Colonic mucosa (tissue), 4 donors: ENCODE results near the gene VAV2. TPM values are rescaled to one million over a fixed set of nuclear protein-coding genes. Genes with fewer than 3 reads are reported as not detected.

Source experiments
- DNase-seq: peaks from one replicate; pipeline ENCODE4 v3.0.0-alpha.2; 2020
- H3K27ac ChIP-seq: fragments of 200-600 bp; one replicate; pipeline ENCODE4 v1.8.0; 2021
- H3K27me3 ChIP-seq: fragments of 200-600 bp; one replicate; pipeline ENCODE4 v1.8.0; 2021
- H3K36me3 ChIP-seq: fragments of 200-600 bp; one replicate; pipeline ENCODE4 v1.8.0; 2021
- H3K4me1 ChIP-seq: fragments of 200-600 bp; one replicate; pipeline ENCODE4 v1.8.0; 2021; ENCODE audit warnings: mild to moderate bottlenecking
- H3K4me3 ChIP-seq: fragments of 200-600 bp; one replicate; pipeline ENCODE4 v1.8.0; 2021
- H3K9ac ChIP-seq, 2 donors: one replicate each; pipeline ENCODE4 v1.7.0; 2013; ENCODE audit warnings: control low read depth in 2 of 2, low read depth in 2 of 2, low read length in 2 of 2
- H3K9me3 ChIP-seq: fragments of 200-600 bp; one replicate; pipeline ENCODE4 v1.8.0; 2021
- CTCF ChIP-seq: fragments of 200-600 bp; IDR thresholded peaks from one replicate; pipeline ENCODE4 v1.8.0; 2022; ENCODE audit warnings: antibody characterized with exemption, mild to moderate bottlenecking
- intact Hi-C: fragments of 100-400 bp; cut with DNase I; formaldehyde crosslinking; loops from one replicate; pipeline ENCODE4 v1.14.1; 2022
- total RNA-seq, 2 donors: library from RNA; stranded (reverse); fragmentation: NEBNext Ultra II Directional in 1 of 2; extraction: Animal tissue kit (Norgen Biotek cat#: 25700) in 1 of 2; gene quantifications; one replicate each; pipeline ENCODE4 v1.2.1, GENCODE V29; 2021
- donor health status: healthy.
- donor health status: DM: no; HTN: no; CAD: no.
- donor health status: DM: no; HTN: no; CAD: no.

VAV2 gene
- total RNA-seq, 2 donors from 2014 or later = 30.7 to 45.1 TPM

DNA sequence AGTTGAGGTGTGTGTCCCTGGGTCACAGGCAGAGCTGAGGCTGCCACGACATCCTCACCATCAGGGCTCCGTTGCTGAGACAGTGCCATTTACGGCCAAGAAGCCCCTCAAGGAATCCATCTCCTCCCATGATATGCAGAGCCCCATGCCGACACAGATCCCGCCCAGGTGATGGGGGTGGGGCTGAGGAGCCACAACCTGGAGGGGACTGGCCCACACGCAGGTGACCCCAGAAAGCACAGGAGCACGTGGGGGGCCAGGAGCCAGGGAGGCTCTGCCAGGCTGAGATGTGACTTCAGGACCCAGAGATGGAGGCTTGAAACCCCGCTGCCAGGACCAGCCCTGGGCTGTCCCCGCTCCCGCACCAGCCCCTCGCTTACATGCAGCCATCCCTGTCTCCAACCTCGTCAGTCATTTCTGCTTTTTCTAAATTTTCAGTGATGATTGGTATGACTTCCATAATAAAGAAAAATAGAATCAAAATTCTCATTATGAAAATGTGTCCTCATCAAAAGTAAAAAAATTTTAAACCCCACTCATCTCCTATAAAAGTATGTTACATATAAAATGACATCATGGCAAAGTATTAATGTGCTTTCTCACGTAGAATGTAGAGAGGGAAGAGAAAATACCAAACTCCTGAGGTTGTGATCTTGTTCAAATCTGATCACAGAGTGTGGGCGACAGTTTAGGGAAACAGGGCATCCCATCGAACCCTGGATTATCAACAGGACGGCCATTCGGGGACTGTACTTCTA, 155.9 kb downstream of the VAV2 start:
- Histone ChIP-seq H3K27ac (no peak overlapping the region), H3K27me3 (no peaks in the 10 kb centered on the region), H3K4me1 (no peaks in the 10 kb centered on the region), H3K4me3 (no peak overlapping the region), H3K36me3 (no peaks in the 10 kb centered on the region), H3K9ac (no peak overlapping the region), H3K9me3 (no peaks in the 10 kb centered on the region)
- DNase-seq = no peak
- intact Hi-C loops = no loop called here
- no peak for TF ChIP-seq CTCF

GRCh38 chr9:133835262-133835901, 156.7 kb downstream of the VAV2 start:
- DNase-seq = no peak
- Histone ChIP-seq H3K36me3 (no peaks in the 10 kb centered on the region), H3K4me3 (no peak overlapping the region), H3K4me1 (no peaks in the 10 kb centered on the region), H3K9me3 (no peaks in the 10 kb centered on the region), H3K27me3 (no peaks in the 10 kb centered on the region), H3K27ac (no peak overlapping the region), H3K9ac (no peak overlapping the region)
- intact Hi-C loops = no loop called here
- no peak for TF ChIP-seq CTCF

- intact Hi-C loops = no loop called here
- H3K4me3 ChIP-seq = no peak overlapping the region
- H3K4me1 ChIP-seq = no peaks in the 10 kb centered on the region
- DNase-seq = no peak
- H3K36me3 ChIP-seq = no peaks in the 10 kb centered on the region
- no peaks in the 10 kb centered on the region for H3K27me3 ChIP-seq
- H3K9me3 ChIP-seq = no peaks in the 10 kb centered on the region
- no peak overlapping the region for H3K9ac ChIP-seq
- TF ChIP-seq CTCF = no peak
- H3K27ac ChIP-seq = no peak overlapping the region
Observed at GRCh38 chr9:133834080-133834976, 157.8 kb downstream of the VAV2 start.

DNA sequence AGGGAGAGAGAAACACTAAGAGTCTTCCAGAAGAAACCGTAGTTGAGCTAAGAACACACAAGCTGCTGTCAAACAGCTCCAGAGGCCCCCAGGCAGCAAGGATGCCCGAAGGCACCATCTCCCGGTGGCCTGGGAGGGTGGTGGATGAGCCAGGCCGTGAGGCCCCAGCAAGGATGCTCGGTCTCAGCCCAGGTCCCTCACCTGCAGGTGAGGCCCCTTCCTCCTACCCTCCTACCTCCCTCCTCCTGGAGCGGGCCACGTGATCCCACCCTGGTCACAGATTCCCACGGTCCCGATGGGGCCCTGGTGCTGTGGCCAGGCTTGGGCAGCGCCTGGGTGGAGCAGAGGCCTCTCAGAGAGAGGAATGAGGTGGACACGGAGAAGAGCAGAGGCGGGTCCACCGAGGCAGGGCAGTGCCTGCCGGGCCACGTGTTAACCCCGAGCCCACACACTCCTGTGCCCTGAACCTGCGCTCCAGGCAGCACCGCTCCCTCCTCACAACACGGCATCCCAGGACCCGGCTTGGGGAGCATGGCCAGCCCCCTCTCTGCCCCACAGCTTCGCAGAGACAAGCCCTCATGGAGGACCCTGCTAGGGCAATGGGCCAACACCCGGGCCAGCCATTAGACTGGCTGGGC, 158.6 kb downstream of the VAV2 start:
- Histone ChIP-seq H3K36me3 (no peaks in the 10 kb centered on the region), H3K4me3 (no peak overlapping the region), H3K4me1 (no peaks in the 10 kb centered on the region), H3K27me3 (no peaks in the 10 kb centered on the region), H3K9ac (no peak overlapping the region), H3K9me3 (no peaks in the 10 kb centered on the region), H3K27ac (no peak overlapping the region)
- intact Hi-C loops = no loop called here
- DNase-seq = no peak
- TF ChIP-seq CTCF = no peak

- no peaks in the 10 kb centered on the region for H3K36me3 ChIP-seq
- H3K27ac ChIP-seq = no peak overlapping the region
- no peak for TF ChIP-seq CTCF
- H3K27me3 ChIP-seq = no peaks in the 10 kb centered on the region
- H3K4me3 ChIP-seq = no peak overlapping the region
- no peak overlapping the region for H3K9ac ChIP-seq
- no peaks in the 10 kb centered on the region for H3K4me1 ChIP-seq
- intact Hi-C loops = no loop called here
- no peaks in the 10 kb centered on the region for H3K9me3 ChIP-seq
- no peak for DNase-seq
Observed at GRCh38 chr9:133832877-133833276, 159.2 kb downstream of the VAV2 start.
